Uterus (tissue), 2 donors: ENCODE data around the gene CASTOR1.

Experiments
- CTCF ChIP-seq, 4 experiments: fragments of 200-600 bp in 2 of 4; fragments of 450-650 bp in 2 of 4; sonication (generic) in 2 of 4; IDR thresholded peaks; one replicate each; pipeline ENCODE4 v1.5.1; 2016 to 2019; ENCODE audit warnings: antibody characterized with exemption in 4 of 4, mild to moderate bottlenecking in 2 of 4, moderate library complexity in 1 of 4
- POLR2A ChIP-seq, 2 donors: fragments of 450-650 bp; IDR thresholded peaks; one replicate each; pipeline ENCODE4 v1.6.1; 2016; ENCODE audit warnings: antibody characterized with exemption in 2 of 2, mild to moderate bottlenecking in 1 of 2, moderate library complexity in 1 of 2

- TF ChIP-seq CTCF (IDR thresholded peaks at IDR 0.05) (no peak), POLR2A (IDR thresholded peaks at IDR 0.05) (no peak)
Observed at GRCh38 chr22:30253205-30253852, 36.0 kb downstream of the CASTOR1 start.
